GM18858 (cell line): Measurements from ENCODE around the gene TRIO.

ENCODE experiments used
- ATAC-seq: cut with Tn5 transposase; IDR thresholded peaks from one replicate; pipeline ENCODE4 v1.9.1; 2021; ENCODE audit not compliant: unreplicated experiment

Gene TRIO

DNA sequence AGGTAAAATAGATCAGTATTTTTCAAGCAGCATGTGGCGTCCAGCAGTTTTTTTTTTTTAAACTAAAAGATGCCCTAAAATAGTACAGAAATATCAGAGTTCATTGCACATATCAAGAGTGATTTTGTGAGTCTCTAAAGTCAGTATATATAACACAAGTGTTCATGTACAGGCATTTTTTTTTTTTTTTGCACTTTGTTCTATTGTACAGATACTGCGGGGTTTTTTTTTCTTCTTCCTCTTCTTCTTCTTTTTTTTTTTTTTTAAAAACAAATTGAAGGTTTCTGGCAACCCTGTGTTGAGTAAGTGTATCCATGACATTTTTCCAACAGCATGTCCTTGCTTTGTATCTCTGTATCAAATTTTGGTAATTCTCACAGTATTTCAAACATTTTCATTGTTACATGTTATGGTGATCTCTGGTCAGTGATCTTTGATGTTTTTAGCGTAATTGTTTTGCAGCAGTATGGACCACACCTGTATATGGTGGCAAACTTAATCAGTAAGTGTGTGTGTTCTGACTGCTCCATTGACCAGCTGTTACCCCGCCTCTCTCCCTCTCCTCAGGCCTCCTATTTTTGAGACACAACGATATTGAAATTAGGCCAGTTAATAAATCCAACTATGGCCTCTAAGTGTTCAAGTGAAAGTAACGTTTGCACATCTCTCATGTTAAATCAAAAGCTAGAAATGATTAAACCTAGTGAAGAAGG, 76.8 kb downstream of the TRIO start:
- ATAC-seq = no peak

- ATAC-seq = no peak
Observed at GRCh38 chr5:14220642-14221041, 77.5 kb downstream of the TRIO start.

- ATAC-seq = no peak
Observed at GRCh38 chr5:14221732-14222131, 78.6 kb downstream of the TRIO start.

DNA sequence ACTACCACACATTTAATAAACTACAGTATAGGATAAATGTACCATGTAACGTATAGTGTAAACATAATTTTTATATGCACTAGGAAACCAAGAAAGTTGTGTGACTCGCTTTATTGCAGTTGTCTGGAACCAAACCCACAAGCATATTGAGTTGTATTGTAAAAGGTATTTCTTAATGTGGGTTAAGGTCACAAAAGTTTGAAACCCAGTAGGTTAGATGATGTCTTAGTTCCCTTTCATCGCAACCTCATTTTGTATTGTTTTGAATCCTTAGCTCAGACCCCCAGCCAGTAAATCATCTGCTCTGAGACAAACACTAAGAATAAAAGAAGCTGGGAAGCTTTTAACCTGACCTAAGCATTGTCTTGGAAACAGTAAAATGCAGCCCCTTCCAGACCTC, 79.1 kb downstream of the TRIO start:
- no peak for ATAC-seq

GRCh38 chr5:14223372-14223771, 80.2 kb downstream of the TRIO start:
- no peak for ATAC-seq

DNA sequence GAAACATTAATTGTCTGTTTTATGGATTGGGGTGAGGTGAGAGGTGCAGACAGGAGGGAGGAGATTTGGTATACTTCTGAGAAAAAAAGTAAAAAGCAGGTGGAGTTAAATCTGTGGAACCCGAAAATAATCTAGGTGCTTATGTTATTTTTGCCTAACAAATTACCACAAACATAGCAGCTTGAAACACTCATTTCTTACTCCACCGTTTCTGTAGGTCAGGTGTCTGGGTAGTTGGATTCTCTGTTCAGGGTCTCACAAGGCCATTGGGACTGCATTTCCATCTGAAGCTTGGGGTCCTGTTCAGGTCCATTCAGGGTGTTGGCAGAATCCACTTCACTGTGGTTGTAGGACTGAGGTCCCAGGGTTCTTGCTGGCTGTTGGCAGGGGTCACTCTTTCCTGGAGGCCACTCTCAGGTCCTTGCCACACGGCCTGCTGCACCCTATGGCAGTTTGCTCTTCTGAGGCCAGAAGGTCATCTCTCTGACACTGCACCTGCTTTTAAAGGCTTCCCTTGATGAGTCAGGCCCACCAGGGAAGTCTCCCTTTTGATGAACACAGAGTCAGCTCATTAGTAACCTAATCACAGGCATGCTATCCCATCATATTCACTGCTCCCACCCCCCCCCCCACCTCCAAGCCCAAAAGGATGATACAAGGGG, 82.2 kb downstream of the TRIO start:
- no peak for ATAC-seq

DNA sequence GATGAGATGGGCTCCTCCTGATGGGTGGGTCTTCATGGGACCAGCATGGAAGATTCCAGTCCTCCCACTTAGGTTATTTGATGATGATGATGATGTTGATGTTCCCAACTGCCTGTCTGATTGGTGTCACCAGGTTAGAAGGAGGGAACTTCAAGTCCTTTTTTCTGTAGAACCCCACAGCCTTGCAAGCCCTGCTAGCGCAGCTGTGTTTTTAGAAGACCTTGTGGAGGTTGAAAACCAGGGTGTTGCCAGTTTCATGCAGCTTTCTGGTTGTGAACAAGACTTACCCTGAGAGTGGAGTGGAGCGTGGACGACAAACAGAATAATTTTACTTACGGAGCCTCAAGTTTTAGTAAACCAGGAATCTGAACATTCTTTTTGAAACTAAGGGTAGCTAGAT, 83.0 kb downstream of the TRIO start:
- ATAC-seq = no peak

GRCh38 chr5:14226554-14226953, 83.4 kb downstream of the TRIO start:
- ATAC-seq = no peak

- no peak for ATAC-seq
Observed at GRCh38 chr5:14226992-14227391, 83.8 kb downstream of the TRIO start.

GRCh38 chr5:14227513-14227912, 84.4 kb downstream of the TRIO start:
- ATAC-seq = no peak

- ATAC-seq = no peak
Observed at GRCh38 chr5:14228219-14228618, 85.1 kb downstream of the TRIO start.

GRCh38 chr5:14229181-14229580, 86.0 kb downstream of the TRIO start:
- ATAC-seq = peak; percentile 34

GRCh38 chr5:14229734-14230133, 86.6 kb downstream of the TRIO start:
- no peak for ATAC-seq

- ATAC-seq = no peak
Observed at GRCh38 chr5:14231156-14231555, 88.0 kb downstream of the TRIO start.

GRCh38 chr5:14231890-14232289, 88.7 kb downstream of the TRIO start:
- ATAC-seq = no peak

- ATAC-seq = no peak
Observed at GRCh38 chr5:14234204-14234603, 91.1 kb downstream of the TRIO start.

- no peak for ATAC-seq
Observed at GRCh38 chr5:14235872-14236271, 92.7 kb downstream of the TRIO start.

DNA sequence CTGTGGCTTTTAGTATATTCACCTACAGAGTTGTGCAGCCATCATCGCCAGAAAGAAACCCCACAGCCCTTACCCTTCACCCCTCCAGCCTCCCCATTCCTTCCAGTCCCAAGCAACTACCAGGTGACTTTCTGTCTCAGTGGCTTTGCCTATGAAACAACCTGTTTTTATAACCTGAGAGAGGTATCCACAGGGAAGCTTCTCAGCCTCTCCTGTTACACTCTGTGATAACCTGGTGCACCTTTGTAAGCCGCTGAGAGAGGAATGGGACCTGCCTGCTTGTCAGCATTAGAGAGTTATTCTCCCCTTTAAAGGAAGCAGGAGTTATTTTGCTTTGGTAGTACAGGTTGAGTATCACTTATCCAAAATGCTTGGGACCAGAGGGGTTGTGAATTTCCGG, 93.6 kb downstream of the TRIO start:
- ATAC-seq = no peak

- no peak for ATAC-seq
Observed at GRCh38 chr5:14237317-14238086, 94.4 kb downstream of the TRIO start.

DNA sequence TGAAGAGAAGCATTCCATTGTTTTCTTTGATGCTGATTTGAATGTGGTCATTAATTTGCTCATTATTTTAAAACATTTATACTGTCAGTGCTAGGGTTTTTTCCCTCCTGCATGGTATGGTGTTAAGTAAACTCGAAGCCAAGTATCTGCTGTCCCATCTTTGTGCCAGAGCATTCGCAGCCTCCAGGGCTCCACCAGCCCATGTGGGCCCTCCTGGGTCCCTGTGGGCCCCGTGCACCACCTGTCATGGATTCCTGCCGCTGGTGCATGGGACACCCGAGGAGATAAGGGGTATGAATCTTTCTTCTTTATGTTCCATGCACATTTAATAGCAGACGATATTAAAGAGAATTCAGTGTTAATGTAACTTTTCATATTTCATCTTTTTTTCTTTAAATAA, 95.1 kb downstream of the TRIO start:
- ATAC-seq = no peak

DNA sequence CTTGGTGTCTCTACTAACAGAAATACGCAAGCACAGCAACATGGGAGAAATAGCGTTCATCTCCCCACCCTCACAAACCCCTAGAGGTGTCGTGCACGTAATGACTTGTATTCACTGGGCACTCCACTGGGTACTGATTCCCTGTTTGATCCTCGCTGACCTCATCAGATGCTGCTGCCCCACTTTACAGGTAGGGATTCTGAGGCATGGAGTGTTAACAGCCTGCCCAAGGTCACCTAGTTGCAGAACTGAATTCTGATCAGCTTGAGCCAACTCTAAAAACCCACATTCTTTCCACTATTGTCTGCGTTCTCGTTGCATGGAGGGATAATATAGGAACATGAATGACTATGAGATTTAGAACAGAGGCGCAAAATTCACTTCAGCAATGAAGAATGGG, 96.3 kb downstream of the TRIO start:
- ATAC-seq = no peak

GRCh38 chr5:14239951-14240350, 96.8 kb downstream of the TRIO start:
- no peak for ATAC-seq
